ENCODE data around the gene ASF1A. TPM values are rescaled to one million over a fixed set of nuclear protein-coding genes. Genes with fewer than 3 reads are reported as not detected.

ASF1A gene
- total RNA-seq, 2 experiments from 2014 or later = 37.3 to 46.0 TPM

DNA sequence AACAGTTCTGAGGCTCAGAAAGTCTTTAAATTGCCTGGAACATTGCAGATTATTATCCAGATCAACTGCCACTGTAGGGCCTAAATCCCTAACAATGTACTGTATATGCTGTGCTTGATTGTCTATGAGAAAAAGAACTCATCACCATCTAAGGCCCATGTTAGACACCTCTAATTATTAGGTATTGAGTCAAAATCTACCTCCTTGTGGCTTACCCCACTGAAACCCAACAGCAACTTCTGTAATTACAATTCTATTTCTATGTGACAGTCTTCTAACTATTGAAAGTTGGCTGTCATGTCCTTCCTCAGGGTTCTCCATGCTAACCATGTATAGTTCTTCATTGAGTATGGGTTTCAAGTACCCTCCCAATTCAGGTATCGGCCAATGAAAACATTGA is 27.1 kb downstream of the ASF1A start:
- no peak overlapping the region for H2AFZ ChIP-seq (ENCODE audit: low read length)
- no peak for TF ChIP-seq EZH2phosphoT487 (IDR thresholded peaks at IDR 0.05; ENCODE audit: borderline replicate concordance, low read depth, low read length)
- TF ChIP-seq, protein P1, sequence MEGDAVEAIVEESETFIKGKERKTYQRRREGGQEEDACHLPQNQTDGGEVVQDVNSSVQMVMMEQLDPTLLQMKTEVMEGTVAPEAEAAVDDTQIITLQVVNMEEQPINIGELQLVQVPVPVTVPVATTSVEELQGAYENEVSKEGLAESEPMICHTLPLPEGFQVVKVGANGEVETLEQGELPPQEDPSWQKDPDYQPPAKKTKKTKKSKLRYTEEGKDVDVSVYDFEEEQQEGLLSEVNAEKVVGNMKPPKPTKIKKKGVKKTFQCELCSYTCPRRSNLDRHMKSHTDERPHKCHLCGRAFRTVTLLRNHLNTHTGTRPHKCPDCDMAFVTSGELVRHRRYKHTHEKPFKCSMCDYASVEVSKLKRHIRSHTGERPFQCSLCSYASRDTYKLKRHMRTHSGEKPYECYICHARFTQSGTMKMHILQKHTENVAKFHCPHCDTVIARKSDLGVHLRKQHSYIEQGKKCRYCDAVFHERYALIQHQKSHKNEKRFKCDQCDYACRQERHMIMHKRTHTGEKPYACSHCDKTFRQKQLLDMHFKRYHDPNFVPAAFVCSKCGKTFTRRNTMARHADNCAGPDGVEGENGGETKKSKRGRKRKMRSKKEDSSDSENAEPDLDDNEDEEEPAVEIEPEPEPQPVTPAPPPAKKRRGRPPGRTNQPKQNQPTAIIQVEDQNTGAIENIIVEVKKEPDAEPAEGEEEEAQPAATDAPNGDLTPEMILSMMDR (conservative IDR thresholded peaks at IDR 0.05; ENCODE audit: low read length) = no peak
- ChIA-PET CTCF (ENCODE audit: unreplicated experiment) (no interaction called here), POLR2A (interaction anchor here (0.7 to 1.0 kb wide), 4 partner anchors 8 to 24 kb away, joined by 3 to 4 read pairs (median 3); no protein-coding TSS in a partner anchor)
- H3K27ac ChIP-seq (ENCODE audit: low read depth, low read length, poor library complexity, severe bottlenecking) = no peak overlapping the region
- no peak for DNase-seq (ENCODE audit: low spot score)
- H3K36me3 ChIP-seq (ENCODE audit: insufficient read depth, low read length) = peaks cover 83% of the 10 kb centered on the region
- no peaks in the 10 kb centered on the region for H3K9me2 ChIP-seq (ENCODE audit: insufficient read depth, low read length)
- intact Hi-C loops (cut with micrococcal nuclease; ENCODE audit: unreplicated experiment) = no loop called here
- H3K4me3 ChIP-seq (ENCODE audit: low read depth, low read length, poor library complexity, severe bottlenecking) = no peak overlapping the region
- H3K9me3 ChIP-seq (ENCODE audit: low read length) = no peaks in the 10 kb centered on the region
- no peaks in the 10 kb centered on the region for H3K79me2 ChIP-seq (ENCODE audit: insufficient read depth, low read depth, low read length)
- no TSS peak for BruUV-seq (replicated peaks)
- no peaks in the 10 kb centered on the region for H4K20me1 ChIP-seq (ENCODE audit: insufficient read depth, low read length)
- no peaks in the 10 kb centered on the region for H3K4me1 ChIP-seq (ENCODE audit: insufficient read depth, low read length, poor library complexity, severe bottlenecking)
- no peak overlapping the region for H3K4me2 ChIP-seq (ENCODE audit: low read length)

DNA sequence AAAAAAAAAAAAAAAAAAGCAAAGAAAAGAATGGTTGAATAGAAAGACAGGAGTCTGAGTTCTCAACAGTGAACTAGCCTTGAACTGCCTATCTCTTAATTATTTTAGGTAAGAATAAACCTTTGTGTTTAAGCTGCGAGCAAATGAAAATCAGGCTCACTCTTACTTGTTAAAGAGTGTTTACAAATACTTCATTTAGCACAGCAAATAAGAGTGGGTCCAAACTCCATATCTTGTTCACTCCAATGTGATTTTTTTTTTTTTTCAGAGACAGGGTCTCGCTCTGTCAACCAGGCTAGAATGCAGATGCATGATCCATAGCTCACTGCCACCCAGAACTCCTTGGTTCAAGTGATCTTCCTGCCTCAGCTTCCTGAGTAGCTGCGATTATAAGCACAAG is 29.1 kb downstream of the ASF1A start:
- TF ChIP-seq, protein P1 (conservative IDR thresholded peaks at IDR 0.05; ENCODE audit: low read length) = no peak
- TF ChIP-seq EZH2phosphoT487 (IDR thresholded peaks at IDR 0.05; ENCODE audit: borderline replicate concordance, low read depth, low read length) = no peak
- intact Hi-C loops (cut with micrococcal nuclease; ENCODE audit: unreplicated experiment) = no loop called here
- Histone ChIP-seq H4K20me1 (ENCODE audit: insufficient read depth, low read length) (no peaks in the 10 kb centered on the region), H3K4me1 (ENCODE audit: insufficient read depth, low read length, poor library complexity, severe bottlenecking) (no peaks in the 10 kb centered on the region), H3K4me3 (ENCODE audit: low read depth, low read length, poor library complexity, severe bottlenecking) (no peak overlapping the region), H3K9me2 (ENCODE audit: insufficient read depth, low read length) (no peaks in the 10 kb centered on the region), H3K79me2 (ENCODE audit: insufficient read depth, low read depth, low read length) (no peaks in the 10 kb centered on the region), H3K9me3 (ENCODE audit: low read length) (no peaks in the 10 kb centered on the region), H3K27ac (ENCODE audit: low read depth, low read length, poor library complexity, severe bottlenecking) (no peak overlapping the region), H2AFZ (ENCODE audit: low read length) (no peak overlapping the region), H3K4me2 (ENCODE audit: low read length) (no peak overlapping the region), H3K36me3 (ENCODE audit: insufficient read depth, low read length) (peaks cover 88% of the 10 kb centered on the region)
- CTCF ChIA-PET (ENCODE audit: unreplicated experiment) = no interaction called here
- POLR2A ChIA-PET = interaction anchor here (0.7 to 1.4 kb wide), 6 partner anchors 10 to 977 kb away, joined by 3 to 5 read pairs (median 3); no protein-coding TSS in a partner anchor
- no peak for DNase-seq (ENCODE audit: low spot score)
- BruUV-seq (replicated peaks) = no TSS peak

DNA sequence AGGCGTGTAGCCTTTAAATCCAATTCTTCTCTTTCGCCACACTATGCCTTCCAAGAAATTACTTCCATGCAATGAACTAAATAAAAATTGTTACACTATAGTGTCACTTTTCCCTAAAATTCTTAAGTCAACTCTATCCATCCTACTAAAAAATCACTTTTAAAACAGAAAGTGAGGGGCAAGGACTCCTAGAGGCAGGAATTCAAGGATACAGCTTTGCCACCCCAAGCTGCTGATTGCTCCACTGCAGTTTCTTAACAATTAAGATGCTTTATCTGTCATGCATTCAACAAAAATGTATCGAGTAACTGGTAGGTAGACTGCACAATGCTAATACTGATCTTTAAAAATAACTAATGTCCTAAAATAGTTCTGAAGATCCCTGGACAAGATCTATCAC is 36.7 kb downstream of the ASF1A start:
- no peak for DNase-seq (ENCODE audit: low spot score)
- peaks cover 10% of the 10 kb centered on the region; the same call in 1 of the 2 replicates for H4K20me1 ChIP-seq (ENCODE audit: insufficient read depth, low read length)
- peaks cover 10% of the 10 kb centered on the region for H3K4me1 ChIP-seq (ENCODE audit: insufficient read depth, low read length, poor library complexity, severe bottlenecking)
- no peaks in the 10 kb centered on the region for H3K9me2 ChIP-seq (ENCODE audit: insufficient read depth, low read length)
- no peak overlapping the region for H3K4me2 ChIP-seq (ENCODE audit: low read length)
- H3K79me2 ChIP-seq (ENCODE audit: insufficient read depth, low read depth, low read length) = peaks cover 17% of the 10 kb centered on the region; the same call in 1 of the 2 replicates
- ChIA-PET CTCF (ENCODE audit: unreplicated experiment) (no interaction called here), POLR2A (interaction anchor here (0.6 kb wide), 1 partner anchor 312 kb away, joined by 3 read pairs; no protein-coding TSS in a partner anchor)
- no peak overlapping the region for H3K4me3 ChIP-seq (ENCODE audit: low read depth, low read length, poor library complexity, severe bottlenecking)
- H2AFZ ChIP-seq (ENCODE audit: low read length) = no peak overlapping the region
- no peak for TF ChIP-seq EZH2phosphoT487 (IDR thresholded peaks at IDR 0.05; ENCODE audit: borderline replicate concordance, low read depth, low read length)
- TF ChIP-seq, protein P1 (conservative IDR thresholded peaks at IDR 0.05; ENCODE audit: low read length) = no peak
- peaks cover 65% of the 10 kb centered on the region for H3K36me3 ChIP-seq (ENCODE audit: insufficient read depth, low read length)
- BruUV-seq (replicated peaks) = no TSS peak
- no peaks in the 10 kb centered on the region for H3K9me3 ChIP-seq (ENCODE audit: low read length)
- no peak overlapping the region for H3K27ac ChIP-seq (ENCODE audit: low read depth, low read length, poor library complexity, severe bottlenecking)
- intact Hi-C loops (cut with micrococcal nuclease; ENCODE audit: unreplicated experiment) = no loop called here
